Epidermal melanocyte (primary cell): ENCODE measurements around the gene UBASH3A.

ENCODE experiments used
- DNase-seq: peaks from one replicate; pipeline ENCODE4 v3.0.0; 2011; ENCODE audit warnings: low spot score; ENCODE audit not compliant: insufficient read length

The UBASH3A gene

DNA sequence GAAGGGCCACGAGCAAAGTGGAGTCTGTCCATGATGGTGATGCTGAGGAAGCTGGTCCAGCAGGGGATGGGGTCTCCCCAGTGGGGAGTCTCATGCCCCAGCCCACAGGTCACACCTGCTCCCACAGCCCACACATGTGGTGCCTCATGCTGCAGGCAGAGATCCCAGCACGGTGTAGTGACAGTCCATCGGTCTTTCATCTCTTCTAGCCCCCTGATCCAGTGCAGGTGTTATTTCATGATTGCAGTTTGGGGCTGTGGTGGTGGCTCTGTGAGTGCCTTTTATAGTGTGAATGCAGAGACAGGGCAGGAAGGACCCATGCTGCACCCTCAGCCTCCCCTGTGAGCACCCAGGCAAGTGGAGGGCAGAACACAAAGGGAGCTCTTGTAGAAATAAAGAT, 45.0 kb downstream of the UBASH3A start:
- DNase-seq: no peak

DNA sequence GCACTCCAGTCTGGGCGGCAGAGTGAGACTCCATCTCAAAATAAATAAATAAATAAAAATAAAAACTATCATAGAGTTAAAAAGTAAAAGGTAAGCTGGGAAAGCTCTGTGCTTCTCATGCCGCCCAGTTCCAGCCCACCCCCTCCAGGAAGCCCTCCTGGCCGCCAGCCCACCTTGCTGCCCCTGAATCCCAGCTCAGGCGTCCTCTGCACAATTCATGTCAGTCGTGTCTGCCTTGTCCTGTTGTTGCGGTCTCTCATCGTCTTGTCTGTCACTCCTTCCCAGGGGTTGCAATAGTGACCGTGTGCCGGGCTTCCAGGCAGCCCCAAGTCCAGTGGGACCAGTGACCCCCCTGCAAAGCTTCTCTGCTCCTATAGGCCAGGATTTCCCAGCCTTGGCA, 48.2 kb downstream of the UBASH3A start:
- DNase-seq: no peak

DNA sequence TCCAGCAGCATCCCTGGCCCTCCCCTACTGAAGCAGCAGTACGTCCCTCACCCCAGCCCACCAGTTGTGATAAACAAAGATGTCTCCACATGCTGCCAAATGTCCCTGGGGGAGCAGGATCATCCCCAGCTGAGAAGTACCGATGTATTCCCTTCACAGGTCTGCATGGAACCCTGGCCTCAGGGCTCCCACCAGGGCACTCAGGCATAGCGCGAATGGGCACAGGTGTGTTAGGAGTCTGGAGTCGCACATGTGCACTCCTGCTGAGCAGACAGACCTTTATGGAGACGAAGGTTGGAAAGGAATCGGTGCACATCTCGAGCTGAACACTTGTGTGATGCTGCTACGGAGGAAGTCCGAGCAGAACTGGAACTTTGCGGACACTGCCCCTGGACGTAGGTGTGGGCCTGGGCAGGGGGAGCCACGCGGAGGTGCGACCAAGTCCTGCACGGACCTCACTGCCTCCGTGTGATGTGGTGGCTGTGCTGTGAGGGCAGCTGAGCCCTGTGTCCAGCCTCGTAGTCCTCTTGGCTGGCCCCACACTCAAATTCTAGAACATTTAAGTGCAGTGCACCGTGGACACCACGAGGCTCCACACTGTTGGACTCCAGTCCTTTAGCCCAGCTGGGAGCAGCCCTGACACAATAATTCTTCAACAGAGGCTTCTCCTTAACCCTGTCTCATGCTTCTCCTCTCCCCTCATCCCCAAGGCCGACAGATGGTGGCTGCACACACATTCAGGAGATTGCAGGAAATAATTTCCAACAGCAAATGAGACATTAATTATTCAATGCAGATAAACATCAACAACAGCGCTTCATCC, 48.9 kb downstream of the UBASH3A start:
- DNase-seq: no peak

DNA sequence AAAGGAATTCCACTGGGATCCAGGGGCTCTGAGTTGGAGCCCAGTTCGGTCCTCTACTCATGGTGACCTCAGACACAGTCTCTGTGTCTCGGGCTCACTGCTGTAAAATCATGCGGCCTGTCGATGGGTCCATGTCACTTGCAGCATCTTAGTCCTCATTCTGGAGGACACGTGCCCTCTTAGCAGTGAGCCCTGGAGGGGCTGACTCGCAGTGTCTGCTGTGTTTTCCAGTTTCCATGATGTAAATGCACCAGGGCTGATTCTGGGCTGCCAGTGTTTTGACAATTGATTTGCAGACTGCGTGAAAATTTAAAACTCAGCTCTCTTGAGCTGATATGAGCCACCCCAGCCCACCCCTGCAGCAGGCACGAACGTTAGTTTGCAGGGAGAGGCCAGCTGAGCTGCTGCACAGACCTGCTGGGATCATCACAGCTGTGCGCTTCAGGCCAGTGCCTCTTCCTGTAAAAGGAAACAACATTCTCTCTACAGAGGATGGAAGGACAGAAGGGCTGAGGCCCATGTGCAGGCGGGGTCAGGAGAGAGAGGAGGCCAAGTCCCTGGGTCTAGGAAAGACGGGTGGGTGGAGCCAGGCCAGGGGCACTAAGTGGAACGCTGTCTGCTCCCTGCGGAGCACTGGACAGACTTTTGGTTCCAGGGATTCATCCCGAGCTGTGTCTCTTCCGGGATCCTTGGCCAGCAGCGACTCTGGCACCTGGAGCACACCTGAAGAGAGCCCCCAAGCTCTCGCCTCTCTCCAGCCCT, 49.7 kb downstream of the UBASH3A start:
- DNase-seq: no peak

DNA sequence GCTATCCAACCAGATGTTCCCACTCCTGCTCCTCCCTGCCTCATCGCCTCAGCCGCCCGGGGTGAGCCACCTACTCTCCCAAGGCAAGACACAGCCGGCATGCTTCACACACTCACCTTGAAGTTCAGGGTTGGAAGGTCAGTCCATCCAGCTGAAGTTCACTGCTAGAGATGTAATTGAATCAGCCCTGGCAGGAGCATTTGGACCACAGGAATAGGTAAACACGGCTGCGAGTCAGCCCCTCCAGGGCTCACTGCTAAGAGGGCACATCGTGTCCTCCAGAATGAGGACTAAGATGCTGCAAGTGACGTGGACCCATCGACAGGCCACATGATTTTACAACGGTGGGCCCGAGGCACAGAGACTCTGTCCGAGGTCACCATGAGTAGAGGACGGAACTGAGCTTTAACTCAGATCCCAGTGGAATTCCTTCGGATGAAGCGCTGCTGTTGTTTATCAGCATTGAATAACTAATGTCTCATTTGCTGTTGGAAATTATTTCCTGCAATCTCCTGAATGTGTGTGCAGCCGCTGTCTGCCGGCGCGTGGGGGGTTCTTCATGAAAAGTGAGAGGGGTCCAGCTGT, 50.4 kb downstream of the UBASH3A start:
- no peak for DNase-seq

DNA sequence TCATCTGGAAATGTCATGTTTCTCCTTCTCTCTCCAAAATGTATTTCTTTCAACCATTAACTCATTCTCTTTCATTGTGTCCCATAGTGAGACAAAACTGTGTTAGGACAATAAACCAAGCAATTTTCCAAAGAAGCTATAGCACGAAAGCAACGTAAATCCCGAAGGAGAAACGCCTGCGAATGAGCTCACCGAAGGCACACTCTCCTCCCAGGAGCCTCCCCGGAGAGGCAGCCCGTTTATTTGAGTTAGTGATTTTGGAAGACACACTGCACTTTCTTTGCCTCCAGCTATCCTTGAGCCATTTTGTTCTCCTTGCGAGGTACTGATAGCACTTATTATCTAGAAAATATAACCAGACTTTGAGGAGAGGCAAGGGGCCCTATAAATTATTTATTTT, 51.1 kb downstream of the UBASH3A start:
- no peak for DNase-seq

DNA sequence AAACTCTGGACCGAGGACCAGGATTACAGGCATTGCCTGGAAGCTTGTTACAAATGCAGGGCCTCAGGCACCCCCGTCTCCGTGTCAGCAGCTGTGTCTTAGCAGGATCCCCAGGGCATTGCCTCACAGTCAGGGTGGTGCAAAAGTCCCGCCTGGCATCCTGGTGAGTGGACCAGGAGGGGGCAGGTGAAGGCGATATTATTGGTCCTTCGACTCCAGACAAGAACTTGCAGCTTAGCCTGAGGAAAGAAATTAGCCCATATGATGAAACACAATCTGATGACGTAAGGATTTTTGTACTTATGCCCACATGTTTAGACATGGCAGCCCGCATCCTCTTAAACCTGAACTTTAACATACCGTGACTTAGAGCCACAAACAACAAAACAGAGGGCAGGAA, 51.5 kb downstream of the UBASH3A start:
- no peak for DNase-seq

DNA sequence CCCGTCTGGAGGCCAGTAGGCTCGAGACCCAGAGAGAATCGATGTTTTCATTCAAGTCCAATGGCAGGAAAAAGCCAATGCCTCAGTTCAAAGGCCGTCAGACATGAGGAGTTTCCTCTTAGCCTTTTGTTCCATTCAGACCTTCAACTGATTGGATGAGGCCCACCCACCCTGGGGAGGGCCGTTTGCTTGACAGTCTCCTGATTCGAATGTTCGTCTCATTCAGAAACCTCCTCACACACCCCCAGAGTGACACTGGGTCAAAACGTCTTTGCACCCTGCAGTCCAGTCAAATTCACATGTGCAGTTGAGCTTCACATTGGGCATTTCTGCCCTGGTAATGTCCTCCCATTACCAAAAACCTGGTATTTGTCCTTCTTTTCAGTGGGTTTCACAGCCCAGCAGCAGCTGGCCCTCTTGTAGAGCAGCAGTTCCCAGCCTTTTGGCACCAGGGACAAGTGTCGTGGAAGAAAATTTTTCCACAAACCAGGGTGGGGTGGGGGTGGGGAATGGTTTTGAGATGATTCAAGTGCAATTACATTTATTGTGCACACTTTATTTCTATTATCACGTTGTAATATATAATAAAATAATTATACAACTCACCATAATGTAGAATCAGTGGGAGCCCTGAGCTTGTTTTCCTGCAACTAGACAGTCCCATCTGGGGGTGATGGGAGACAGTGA, 52.2 kb downstream of the UBASH3A start:
- DNase-seq: no peak

DNA sequence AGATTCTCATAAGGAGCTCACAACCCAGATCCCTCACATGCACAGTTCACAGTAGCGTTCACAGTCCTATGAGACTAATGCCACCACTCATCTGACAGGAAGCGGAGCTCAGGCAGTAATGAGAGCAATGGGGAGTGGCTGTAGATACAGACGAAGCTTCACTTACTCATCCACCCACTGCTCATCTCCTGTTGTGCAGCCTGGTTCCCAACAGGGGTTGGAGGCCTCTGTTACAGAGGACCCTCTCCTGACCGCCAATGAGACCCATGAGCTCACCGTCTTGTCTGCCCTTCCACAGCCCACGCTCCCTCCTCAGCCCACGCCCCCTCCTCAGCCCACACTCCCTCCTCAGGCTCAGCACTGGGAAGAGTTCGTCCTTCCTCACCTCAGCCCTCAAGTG, 52.8 kb downstream of the UBASH3A start:
- DNase-seq: no peak

DNA sequence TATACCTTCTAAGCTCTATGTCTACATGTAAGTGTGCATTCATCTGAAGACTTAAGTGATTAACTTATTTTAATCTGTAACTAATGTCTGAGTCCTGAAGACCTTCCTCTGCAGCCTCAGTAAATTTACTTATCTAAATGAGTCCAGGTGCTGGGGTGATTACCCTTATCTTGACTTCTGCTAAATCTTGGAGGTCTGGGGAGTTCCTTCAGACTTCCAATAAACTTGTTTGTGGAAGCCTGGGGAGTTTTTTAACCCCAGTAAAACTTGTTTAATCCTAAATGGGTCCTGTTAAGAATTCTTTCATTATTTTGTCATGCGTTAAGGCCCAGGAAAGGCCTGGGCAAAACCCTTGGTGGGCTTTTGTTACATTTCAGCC, 55.4 kb downstream of the UBASH3A start:
- DNase-seq: no peak

DNA sequence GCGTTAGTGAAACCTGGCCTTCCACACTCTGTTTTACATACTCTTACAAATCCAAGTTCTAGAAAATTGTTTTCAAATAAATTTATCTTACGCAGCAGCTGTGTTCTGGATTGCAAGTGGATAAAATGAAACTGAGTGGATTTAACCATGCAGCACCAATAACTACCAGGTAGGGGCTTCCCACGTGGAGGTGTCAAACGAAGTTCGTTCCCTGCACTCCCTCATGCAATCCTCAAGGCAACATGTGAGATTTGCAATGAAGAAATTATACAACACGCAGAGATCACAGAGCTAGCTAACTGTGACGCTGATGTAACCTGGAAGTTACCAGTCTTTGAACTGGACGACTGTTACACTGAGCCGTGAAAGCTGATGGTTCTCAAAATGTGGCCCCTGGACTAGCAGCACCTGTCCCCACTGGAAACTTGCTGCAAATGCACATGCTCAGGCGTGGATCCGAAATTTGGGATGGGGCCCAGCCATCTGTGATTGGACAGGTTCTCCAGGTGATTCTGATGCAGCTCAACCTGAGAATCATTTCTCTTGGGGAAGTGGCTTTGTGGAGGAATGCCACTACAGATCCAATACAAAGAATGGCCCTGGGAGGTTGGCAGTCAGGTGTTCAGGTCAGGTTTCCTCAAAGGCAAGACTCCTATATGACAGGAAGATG, 56.0 kb downstream of the UBASH3A start:
- DNase-seq: no peak

DNA sequence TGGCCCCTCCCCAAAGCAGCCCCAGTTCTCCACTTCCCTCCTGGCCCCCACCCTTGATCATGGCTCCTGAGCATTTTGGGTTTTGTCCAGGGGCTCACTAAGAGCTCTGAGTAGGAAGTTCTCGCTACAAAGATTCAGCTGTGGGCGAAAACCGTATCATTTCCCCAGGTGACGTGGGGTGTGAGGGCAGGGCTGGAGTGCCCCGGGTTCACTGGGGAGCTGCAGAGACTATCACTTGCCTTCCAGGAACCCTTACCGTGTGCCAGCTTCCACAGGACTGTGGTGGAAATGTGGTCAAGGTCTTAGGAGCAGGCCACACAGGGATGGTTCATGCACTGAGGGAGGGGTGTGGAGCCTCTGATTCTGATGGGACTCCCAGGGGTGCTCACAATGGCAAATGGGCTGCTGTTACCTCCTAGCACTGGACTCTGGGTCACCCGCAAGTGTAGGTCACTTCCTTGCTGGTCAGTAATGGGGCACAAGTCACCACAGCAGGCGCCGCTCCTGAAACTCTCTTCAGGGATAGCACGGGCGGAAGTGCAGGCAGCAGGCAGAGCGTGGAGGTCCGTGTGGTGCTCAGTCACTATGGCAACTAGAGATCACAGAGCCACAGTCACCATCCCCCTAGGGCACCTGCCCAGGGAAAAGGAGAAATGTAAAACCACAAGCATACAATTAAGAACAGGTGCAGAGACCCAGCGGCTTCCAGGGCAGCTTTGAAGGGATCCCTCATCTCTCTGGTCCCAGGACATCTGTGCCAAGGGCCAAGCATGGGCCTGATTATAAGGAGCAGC, 56.9 kb downstream of the UBASH3A start:
- no peak for DNase-seq

DNA sequence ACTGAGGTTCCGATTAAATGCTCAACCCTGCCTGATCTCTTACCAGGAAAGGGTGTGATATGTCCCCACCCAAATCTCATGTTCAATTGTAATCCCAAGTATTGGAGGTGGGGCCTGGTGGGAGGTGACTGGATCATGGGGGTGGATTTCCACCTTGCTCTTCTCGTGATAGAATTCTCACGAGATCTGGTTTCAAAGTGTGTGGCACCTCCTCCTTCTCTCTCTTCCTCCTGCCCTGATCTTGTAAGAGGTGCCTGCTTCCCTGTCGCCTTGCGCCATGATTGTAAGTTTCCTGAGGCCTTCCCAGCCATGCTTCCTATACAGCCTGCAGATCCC, 57.5 kb downstream of the UBASH3A start:
- no peak for DNase-seq

DNA sequence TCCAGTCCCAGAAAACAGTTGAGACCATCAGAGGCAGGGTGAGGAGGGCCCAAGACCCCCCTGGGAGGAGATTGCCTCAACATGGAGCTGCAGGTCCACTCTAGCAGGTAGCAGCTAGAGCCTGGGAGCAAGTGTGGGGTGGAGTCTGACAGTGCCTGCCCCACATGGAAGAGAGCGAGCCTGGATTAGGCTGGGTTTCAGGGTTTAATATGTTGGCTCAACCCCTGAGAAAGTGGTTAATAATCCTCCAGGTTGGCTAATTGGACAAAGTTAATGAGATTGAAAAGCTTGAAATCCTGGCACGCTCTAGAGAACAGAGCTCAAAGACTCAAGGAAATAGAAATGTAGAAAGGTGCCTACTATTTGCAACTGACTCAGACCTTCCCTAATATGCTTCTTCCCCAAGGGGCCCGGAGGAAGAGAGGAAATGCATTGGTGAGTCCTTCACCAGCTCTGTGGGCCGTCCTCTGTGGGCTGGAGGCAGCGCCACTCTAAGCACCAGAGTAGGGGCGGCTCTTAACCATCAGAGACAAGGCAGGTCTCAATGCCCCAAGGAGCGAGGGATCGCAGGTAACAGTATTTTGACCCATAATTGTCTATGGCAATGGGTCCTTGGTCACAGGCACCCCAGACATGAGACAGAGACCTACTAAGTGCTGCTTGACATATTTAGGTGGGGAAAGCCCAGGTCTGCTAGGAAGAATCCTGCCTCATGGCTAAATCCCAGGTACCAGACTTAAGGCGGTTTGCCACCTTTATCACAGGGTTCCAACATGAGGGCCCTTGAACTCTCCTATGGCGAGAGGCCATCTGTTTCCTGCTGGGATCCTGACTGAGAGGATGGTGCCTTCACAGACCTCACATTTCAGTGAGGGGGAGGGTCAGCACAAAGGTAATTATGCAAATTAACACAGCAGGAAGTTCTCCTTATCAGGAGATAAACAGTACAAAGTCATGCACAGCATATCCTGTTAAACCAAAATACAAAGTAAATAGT, 58.5 kb downstream of the UBASH3A start:
- no peak for DNase-seq

DNA sequence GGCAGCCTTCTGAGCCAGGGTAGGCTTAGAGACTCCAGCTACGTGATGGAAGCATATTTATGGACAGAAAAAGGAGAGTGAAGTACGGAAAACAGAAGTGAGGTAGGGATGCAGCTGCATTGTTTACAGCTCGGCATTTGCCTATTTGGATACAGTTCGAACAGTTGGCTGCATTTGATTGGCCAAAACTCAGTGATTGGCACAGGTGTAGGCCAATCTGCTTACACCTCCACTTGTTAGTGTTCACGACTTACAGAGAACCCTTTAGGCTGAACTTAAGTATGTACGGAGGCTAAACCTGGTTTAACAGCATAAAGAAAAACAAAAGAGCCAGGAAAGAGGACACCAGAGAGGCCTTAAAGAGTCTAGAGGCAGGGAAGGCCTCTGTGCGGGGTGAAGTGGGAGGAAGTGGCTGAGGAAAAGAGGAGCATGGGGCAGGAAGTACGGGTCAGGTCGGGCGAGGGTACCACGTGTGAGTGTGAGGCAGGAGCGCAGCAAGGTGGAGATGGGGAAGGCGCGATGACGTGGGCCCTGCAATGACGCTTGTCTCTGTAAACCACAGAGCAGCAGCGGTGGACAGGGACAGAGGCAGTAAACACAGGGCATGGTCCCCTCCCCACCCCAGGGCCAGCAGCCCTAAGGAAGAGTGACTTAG, 60.3 kb downstream of the UBASH3A start:
- DNase-seq: no peak

DNA sequence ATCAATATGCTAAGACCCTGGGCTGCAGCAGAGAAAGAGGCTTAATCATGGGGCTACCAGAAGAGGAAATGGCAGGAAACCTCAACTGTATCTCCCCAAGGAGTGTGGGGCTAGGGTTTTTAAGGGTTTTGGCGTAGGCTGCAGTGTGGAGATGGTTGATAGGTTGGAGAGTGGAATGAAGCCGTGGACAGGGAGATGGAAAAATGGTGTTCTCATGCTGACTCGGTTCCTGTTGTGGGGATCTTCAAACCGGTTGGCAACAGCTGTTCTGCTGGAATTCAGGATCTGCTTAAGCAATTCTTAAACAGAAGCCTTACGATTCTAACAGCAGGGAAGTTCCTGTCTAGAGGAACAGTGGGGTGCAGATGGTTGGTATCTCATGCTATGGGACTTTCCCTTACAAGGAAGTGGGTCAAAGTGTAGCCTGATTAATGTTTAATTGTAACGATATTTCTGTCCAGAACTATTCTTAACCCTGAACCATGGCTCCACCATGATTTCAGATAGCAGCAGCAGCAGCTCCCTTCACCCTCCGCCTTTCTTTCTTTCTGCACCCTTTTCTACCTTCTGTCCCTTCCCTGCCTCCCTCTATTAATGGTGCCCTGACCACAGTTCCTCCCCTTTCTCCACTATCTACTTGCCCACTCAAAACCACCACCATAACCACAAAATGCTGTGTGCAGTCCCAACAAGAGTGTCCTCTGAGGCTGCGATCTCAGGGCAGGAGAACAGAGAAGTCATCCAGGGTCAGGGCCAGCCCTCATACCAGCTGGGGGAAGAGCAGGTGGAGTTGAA, 61.5 kb downstream of the UBASH3A start:
- DNase-seq: no peak

DNA sequence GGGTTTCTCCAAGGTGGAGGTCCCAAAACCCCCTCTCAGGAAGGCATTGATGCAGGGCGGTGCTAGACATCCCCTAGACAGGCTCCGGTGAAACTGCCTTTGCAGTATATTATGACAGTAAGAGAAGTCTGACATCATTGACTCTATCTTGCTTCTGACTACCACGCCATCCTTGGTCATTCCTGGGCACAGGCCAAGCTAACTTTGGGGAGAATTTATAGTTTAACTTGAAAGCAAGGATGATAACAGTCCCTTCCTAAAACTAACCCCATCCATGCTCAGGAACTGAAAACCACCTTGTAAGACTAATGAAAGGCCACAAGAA, 62.1 kb downstream of the UBASH3A start:
- DNase-seq: no peak

DNA sequence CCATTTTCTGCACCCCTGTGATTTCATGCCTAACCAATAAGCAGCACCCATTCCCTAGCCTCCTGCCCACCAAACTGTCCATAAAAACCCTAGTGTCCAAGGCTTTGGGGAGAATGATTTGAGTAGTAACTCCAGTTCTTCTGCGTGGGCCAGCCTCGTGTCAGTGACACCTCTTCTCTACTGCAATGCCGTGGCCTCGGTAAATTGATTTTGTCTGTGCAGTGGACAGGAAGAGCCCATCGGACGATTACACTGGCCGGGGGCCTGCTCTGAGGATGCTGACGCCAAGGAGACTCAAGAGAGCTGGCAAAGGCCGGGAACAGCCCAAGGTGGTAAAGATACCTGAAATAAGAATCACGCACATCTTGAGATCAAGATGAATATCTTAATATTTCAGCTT, 63.0 kb downstream of the UBASH3A start:
- DNase-seq: no peak
